ENCODE data around the gene SETDB1. TPM values are rescaled to one million over a fixed set of nuclear protein-coding genes. Genes with fewer than 3 reads are reported as not detected.

Gene SETDB1
- total and polyA plus RNA-seq, 2 of the 8 experiments (the other 6 are each of a cell fraction or from before 2014, with no cell fraction given) = 27.5 to 48.8 TPM

GRCh38 chr1:150905301-150905700 lies 20.9 kb upstream of the SETDB1 start (continued):
- no peak for TF ChIP-seq TBP (IDR thresholded peaks at IDR 0.05; ENCODE audit: low read depth, low read length)

All from H1 (cell line).